HG02678 (cell line): ENCODE data around the gene FGFRL1.
A peak's percentile ranks its signal among the peaks of the same experiment; 100 is the strongest.

Experiments
- ATAC-seq: cut with Tn5 transposase; IDR thresholded peaks from one replicate; pipeline ENCODE4 v1.9.1; 2021; ENCODE audit warnings: mild to moderate bottlenecking, moderate library complexity; ENCODE audit not compliant: unreplicated experiment

FGFRL1 gene, protein sequence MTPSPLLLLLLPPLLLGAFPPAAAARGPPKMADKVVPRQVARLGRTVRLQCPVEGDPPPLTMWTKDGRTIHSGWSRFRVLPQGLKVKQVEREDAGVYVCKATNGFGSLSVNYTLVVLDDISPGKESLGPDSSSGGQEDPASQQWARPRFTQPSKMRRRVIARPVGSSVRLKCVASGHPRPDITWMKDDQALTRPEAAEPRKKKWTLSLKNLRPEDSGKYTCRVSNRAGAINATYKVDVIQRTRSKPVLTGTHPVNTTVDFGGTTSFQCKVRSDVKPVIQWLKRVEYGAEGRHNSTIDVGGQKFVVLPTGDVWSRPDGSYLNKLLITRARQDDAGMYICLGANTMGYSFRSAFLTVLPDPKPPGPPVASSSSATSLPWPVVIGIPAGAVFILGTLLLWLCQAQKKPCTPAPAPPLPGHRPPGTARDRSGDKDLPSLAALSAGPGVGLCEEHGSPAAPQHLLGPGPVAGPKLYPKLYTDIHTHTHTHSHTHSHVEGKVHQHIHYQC

GRCh38 chr4:1011022-1011665 is at the start of gene FGFRL1:
Gene FGFRL1 (plus strand): TSS chr4:1011626. CDS start chr4:1012486, 860 bp downstream.
- peak; percentile 42 for ATAC-seq

GRCh38 chr4:962231-963208 is 48.9 kb upstream of the FGFRL1 start:
- no peak for ATAC-seq

- ATAC-seq: no peak
Observed at GRCh38 chr4:963276-964225, 47.9 kb upstream of the FGFRL1 start.

- no peak for ATAC-seq
Observed at GRCh38 chr4:964346-965025, 46.9 kb upstream of the FGFRL1 start.

DNA sequence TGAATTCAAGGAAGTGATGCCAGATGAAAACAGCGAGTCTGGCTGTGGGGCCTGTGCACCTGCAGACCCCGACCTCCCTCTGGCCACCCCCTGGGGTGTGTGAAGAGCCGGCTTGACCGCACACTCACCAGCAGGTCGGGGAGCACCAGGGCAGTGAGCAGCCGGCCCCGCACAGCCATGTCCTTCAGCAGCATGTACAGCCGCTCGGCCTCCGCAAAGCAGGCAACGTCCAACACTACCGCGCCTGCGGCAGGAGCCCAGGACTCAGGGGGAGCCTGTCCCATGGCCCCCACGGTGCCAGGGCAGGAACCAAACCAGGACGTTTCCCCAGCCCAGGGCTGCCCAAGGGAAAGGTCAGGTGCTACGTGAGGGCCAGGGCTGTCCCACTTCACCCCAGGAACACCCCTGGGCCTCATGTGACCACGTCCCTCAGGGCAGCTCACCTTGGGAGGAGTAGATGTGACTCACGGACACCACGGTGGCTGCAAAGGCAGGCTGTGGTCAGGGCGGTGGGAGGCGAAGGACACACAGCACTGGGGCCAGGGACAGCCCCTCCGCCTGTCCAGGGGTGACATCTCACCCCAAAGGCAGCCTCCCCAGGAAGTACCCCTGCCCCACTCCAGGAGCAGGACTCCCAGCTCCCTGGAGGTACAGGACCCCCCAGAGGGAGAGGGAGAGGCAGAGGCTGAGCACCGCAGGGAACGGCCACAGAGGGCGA is 46.2 kb upstream of the FGFRL1 start:
- ATAC-seq: no peak

DNA sequence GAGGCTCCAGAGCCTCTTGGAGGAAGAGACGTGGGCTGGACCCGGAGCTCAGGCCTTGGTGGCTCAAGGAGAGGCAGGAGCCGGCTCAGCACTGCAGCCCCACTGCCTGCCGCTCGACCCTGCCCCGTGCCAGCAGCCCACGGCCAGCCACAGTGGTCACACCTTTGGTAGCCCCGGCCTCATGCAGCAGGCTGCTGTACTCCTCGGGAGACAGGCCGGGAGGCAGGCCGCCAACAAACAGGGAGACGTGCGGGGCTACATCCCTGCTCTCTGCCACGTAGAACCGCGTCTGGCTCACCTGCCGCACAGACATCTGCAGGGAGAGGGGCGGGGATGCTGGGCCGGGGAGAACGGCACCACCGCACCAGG is 45.7 kb upstream of the FGFRL1 start:
- no peak for ATAC-seq

DNA sequence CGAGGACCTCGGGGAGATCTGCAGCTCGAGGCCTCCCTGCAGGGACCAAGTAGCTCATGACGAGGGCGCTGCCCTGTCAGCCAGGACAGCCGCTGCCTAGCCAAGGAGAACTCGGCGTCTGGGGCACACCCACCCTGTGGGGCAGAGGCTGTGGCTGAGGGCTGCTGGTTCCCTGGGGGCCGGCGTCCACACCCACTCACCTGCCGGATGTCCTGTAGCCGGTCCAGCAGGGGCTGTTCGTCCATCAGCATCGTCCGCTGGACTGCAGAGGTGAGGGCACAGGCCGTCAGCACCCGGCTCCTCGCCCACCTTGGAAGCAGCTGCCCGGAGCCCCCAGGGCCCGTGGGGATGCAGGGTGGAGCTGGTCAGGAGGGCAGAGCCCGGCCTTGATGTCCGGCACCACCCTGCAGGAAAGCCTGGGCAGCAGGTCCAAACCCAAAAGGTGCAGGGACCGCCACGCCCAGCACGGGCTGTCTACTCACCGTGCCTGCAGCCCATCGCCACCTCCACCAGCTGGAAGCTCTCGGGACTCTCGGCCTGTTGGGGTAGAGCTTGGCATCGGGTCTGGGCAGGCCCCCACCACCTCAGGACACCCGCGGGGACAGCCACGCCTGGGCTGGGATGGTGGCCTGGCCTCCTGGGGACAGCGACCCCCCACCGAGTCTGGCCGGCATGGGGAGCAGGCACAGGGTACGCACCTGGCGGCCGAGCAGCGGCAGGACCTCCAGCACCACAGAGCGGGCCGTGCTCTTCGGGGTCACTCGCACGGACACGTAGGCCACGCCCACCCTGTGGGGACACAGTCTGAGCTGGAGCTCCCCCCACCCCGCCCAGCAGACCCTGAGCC is 44.9 kb upstream of the FGFRL1 start:
- ATAC-seq: no peak

DNA sequence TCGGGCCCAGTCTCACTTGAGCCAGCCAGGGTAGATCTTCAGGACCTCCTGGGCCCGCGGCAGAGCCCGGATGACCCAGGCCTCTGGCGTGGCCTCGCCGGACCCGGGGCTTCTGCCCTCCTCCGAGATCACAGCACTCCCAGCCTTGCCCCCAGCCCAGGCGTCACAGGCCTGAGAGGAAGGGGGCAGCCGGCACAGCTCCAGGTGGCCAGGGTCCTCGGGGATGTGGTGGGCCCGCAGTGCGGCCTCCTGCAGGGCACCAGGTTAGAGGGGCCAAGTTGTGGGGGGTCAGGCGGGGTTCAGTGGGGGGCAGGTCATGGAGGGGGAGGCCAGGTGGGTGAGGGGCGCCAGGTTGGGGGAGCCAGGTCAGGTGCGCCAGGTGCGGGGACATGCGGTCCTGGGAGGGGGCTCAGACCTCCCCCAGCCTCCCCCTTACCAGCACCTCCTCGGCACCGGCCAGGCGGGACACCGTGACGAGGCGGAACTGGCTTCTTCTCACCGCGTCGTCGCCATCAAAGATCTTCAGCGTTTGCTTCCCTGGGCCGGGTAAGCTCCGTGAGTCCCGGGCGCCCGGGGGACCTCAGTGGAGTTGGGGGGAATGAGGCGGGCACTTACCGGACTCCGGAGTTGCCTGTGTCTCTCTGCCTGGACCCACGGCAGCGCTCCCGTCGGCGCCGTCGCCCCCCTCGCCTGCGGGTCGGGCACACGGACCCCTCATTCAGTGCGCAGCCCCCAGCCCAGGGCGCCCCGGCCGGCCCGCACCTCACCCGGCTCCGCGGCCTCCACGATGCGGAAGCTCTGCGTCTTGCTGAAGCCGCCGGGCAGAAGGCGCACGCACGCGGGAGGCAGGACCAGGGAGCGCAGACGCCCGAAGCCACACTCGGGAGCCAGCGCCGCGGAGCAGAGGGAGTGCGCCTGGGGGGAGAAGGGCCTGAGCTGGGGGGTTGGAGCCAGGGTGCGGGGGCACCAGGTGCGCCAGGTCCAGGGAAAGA is 44.0 kb upstream of the FGFRL1 start:
- ATAC-seq: no peak

GRCh38 chr4:968221-968620 is 43.2 kb upstream of the FGFRL1 start:
- ATAC-seq: no peak

- no peak for ATAC-seq
Observed at GRCh38 chr4:968621-969394, 42.6 kb upstream of the FGFRL1 start.

GRCh38 chr4:970046-970745 is 41.2 kb upstream of the FGFRL1 start:
- ATAC-seq: no peak

DNA sequence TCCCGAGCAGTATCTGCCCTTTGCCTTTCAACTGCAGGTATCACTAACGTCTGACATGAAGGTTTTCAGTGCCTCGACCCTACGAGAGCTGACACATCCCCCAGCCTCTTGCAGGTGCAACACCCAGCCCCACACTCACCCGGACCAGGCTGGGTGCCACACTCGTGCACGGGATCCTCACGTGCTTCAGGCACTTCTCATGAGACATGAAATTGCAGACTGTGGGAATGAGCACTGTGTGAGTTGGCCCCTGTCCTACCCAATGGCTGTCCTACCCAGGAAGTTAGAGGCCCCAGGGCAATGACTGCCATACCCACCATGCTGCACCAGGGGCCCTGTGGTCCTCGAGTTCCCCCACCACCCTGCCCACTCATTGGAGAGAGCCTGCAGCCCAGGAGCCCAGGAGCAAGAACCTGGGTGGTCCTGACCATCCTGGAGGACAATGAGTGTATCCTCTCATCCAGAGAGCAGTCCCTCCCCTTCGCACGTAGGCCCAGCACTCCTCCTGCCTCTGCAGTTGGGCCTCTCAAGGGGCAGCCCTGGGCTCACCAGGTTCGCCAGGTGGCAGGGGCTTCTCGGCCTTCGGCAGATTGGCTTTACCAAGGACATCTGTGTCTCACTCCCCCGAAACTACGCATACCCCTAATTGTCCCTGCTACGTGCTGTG is 40.4 kb upstream of the FGFRL1 start:
- ATAC-seq: no peak

DNA sequence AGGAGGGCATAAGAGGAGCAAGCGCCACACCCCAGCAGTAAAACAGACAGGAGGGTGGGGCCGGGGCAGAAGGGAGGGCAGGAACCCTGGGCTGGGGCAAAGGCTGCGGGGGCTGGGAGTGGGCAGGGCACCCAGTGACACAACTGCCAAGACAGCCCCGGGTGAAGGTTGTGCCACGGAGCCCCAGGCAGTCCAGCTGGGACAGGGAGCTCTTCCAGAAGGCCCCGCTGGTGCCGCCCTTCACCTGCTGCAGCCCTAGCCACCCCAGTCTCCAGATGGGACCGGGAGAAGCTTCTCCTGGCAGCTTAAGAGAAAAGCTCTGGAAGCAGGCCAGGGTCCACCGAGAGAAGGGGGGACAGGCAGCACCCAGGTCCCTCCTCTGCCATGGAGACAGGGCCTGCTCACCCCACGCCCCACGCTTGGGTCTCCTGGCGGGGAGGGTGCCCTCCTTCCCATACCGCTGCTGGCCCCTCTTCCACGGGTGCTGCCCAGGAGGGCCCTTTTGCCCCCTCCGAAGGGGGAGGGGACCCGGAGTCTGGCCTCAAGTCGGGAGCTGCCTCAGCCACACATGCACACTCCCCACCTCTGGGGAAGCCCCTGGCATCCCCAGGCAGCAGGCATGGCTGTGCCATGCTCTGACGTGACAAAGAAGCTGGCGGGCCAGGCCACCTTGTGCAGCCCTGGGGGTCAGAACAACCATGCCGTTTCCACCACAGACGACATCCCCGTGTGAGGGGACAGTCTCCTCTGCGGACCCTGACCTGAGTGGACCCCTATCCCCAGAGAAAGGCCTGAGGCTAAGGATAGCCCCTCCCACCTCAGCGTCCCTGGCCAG is 39.5 kb upstream of the FGFRL1 start:
- no peak for ATAC-seq
